ENCODE results near the gene DIP2B. TPM values are rescaled to one million over a fixed set of nuclear protein-coding genes. Genes with fewer than 3 reads are reported as not detected.

DIP2B gene
- total RNA-seq, 4 donors from 2014 or later: 27.9 to 31.8 (median 29.8) TPM

- TF ChIP-seq, protein P1, sequence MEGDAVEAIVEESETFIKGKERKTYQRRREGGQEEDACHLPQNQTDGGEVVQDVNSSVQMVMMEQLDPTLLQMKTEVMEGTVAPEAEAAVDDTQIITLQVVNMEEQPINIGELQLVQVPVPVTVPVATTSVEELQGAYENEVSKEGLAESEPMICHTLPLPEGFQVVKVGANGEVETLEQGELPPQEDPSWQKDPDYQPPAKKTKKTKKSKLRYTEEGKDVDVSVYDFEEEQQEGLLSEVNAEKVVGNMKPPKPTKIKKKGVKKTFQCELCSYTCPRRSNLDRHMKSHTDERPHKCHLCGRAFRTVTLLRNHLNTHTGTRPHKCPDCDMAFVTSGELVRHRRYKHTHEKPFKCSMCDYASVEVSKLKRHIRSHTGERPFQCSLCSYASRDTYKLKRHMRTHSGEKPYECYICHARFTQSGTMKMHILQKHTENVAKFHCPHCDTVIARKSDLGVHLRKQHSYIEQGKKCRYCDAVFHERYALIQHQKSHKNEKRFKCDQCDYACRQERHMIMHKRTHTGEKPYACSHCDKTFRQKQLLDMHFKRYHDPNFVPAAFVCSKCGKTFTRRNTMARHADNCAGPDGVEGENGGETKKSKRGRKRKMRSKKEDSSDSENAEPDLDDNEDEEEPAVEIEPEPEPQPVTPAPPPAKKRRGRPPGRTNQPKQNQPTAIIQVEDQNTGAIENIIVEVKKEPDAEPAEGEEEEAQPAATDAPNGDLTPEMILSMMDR (IDR thresholded peaks at IDR 0.05; ENCODE audit: low read depth): no peak
Observed at GRCh38 chr12:50661300-50662115, 156.7 kb downstream of the DIP2B start.

GRCh38 chr12:50662116-50662510 lies 157.3 kb downstream of the DIP2B start:
- TF ChIP-seq, protein P1 (IDR thresholded peaks at IDR 0.05; ENCODE audit: low read depth): no peak

GRCh38 chr12:50665170-50665569 lies 160.4 kb downstream of the DIP2B start:
- TF ChIP-seq, protein P1 (IDR thresholded peaks at IDR 0.05; ENCODE audit: low read depth): no peak

GRCh38 chr12:50665609-50666008 lies 160.8 kb downstream of the DIP2B start:
- TF ChIP-seq, protein P1 (IDR thresholded peaks at IDR 0.05; ENCODE audit: low read depth): no peak

- TF ChIP-seq, protein P1 (IDR thresholded peaks at IDR 0.05; ENCODE audit: low read depth): no peak
Observed at GRCh38 chr12:50666023-50666422, 161.2 kb downstream of the DIP2B start.

DNA sequence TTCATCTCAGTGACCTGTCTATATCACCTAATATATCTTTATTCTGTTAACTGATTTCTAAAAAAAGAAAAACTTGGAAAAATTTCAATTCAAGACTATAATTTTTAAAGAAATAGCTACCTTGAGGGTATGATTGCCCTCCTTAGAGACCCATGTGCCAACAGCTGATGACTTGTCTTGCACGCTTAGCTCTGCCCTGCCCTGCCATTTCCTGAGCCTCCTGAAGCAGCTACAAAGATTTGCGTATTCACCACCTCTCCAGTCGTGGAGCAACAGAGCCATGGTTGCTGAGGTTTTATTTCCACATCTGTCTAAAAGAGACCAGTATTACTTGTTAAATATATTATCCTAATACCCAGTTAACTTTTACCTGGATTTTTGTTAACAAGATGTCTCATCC lies 167.4 kb downstream of the DIP2B start:
- TF ChIP-seq, protein P1 (IDR thresholded peaks at IDR 0.05; ENCODE audit: low read depth): no peak

GRCh38 chr12:50676756-50677155 lies 172.0 kb downstream of the DIP2B start:
- TF ChIP-seq, protein P1 (IDR thresholded peaks at IDR 0.05; ENCODE audit: low read depth): no peak

All from subcutaneous adipose tissue (tissue), 4 donors.